Measurements from ENCODE around the gene PI4KB. TPM values are rescaled to one million over a fixed set of nuclear protein-coding genes. Genes with fewer than 3 reads are reported as not detected.
A peak's percentile ranks its signal among the peaks of the same experiment; 100 is the strongest.

PI4KB gene
- total RNA-seq, 4 donors from 2014 or later, result 68.0 to 95.9 (median 79.8) TPM

DNA sequence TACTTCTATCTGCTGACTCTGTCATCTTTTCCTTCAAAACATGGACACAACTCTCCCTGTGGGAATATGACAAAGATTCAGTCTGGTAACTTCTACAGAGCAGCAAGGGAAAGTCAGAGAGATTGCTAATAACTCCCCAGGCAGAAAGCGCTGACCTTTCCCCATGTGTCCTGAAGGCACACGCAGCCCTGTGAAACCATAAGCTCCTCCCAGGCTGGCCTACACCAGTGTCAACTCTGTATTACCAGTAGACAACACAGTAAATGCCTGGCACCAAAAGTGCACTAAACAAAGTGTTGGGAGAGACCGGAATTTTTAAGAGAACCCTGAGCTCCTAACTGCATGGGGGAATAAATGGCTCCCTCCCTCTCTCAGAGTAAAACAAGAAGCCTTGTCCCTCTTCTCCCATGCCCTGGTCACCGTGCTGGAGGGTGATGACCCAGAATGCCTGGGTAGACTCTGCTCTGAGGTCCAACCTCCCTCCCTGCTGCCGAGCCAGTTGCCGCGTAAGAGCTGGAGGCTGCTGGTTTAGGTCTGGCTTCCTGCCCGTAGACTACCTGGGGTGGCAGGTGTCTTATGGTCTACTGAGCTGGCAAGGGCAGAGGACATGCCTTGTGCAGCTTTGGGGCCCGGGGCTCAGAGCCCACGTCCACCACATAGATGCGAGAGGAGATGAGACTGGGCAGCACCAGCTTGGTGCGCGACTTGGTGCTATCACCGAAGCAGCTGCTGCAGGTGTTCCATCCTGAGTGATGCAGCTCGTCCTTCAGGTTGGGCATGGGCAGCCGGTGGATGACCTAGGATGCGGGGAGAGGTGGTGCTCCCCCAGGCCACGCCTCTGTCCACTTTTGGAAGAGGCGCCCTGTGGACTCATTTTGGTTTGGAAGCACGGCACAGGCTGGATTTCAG, 41.4 kb upstream of the PI4KB start:
- TF ChIP-seq, protein P1, sequence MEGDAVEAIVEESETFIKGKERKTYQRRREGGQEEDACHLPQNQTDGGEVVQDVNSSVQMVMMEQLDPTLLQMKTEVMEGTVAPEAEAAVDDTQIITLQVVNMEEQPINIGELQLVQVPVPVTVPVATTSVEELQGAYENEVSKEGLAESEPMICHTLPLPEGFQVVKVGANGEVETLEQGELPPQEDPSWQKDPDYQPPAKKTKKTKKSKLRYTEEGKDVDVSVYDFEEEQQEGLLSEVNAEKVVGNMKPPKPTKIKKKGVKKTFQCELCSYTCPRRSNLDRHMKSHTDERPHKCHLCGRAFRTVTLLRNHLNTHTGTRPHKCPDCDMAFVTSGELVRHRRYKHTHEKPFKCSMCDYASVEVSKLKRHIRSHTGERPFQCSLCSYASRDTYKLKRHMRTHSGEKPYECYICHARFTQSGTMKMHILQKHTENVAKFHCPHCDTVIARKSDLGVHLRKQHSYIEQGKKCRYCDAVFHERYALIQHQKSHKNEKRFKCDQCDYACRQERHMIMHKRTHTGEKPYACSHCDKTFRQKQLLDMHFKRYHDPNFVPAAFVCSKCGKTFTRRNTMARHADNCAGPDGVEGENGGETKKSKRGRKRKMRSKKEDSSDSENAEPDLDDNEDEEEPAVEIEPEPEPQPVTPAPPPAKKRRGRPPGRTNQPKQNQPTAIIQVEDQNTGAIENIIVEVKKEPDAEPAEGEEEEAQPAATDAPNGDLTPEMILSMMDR (IDR thresholded peaks at IDR 0.05), result no peak
- TF ChIP-seq POLR2A (IDR thresholded peaks at IDR 0.05), result peak; percentile 9
- TF ChIP-seq POLR2AphosphoS5 (IDR thresholded peaks at IDR 0.05), result peak in 1 of 3 donors; percentile 48
- Histone ChIP-seq H3K36me3 (peaks cover 0 to 39% (median 17%) of the 10 kb centered on the region in 4 donors), H3K27me3 (no peaks in the 10 kb centered on the region), H3K4me3 (peak overlapping the region in 2 of 4 donors; percentile 36 to 63), H3K4me1 (peaks cover 13 to 59% (median 42%) of the 10 kb centered on the region in 4 donors), H3K27ac (peak overlapping the region in 3 of 4 donors; percentile 84 to 92 (median 85)), H3K9me3 (no peaks in the 10 kb centered on the region)
- intact Hi-C loops (cut with DNase I; ENCODE audit: low total_unique reads), result no loop called here
- DNase-seq, result peak; percentile 49
- in situ Hi-C loops (cut with MboI; ENCODE audit: low pct_ligation_motif_present in 1 of 4, low pct_unique_long_range_greater_than_20kb in 1 of 4, low sequenced_read_pairs in 3 of 4), result no loop called here
- WGBS, 2 donors (ENCODE audit: low coverage in 1 of 2), result 65% methylated on average over 18 of the region's 20 CpGs; no CpG with 5 or more reads in 1 of the 2 donors

DNA sequence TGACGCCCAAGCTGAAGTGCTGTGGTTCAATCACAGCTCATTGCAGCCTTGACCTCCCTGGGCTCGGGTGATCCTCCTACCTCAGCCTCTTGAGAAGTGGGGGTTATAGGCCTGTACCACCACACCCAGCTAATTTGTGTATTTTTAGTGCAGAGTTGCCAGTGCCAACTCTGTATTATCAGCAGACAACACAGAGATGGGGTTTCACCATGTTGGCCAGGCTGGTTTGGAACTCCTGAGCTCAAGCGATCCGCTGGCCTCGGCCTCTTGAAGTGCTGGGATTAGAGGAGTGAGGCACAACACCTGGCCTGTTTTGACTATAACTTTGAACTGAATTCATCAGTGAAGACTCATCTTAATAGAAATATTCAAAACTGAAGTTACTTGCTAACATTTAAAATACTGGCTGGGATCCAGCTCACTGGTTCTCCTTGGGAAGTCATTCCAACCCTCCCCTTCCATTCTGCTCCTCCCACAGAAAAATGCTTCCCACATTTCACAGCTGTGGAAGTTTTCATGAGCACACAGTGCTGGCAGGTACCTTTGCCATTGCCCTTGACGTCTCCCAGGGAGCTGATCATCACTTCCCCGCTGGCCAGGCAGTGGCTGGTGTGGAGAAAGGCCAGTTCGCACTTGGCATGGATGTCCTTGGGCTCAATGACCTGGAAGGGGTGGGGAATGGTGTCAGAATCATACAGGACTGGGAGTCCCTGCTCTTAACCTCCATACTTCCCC, 40.6 kb upstream of the PI4KB start:
- WGBS, 2 donors (ENCODE audit: low coverage in 1 of 2), result 80% methylated on average over 8 of the region's 8 CpGs; no CpG with 5 or more reads in 1 of the 2 donors
- in situ Hi-C loops (cut with MboI; ENCODE audit: low pct_ligation_motif_present in 1 of 4, low pct_unique_long_range_greater_than_20kb in 1 of 4, low sequenced_read_pairs in 3 of 4) (no loop called here), intact Hi-C loops (cut with DNase I; ENCODE audit: low total_unique reads) (no loop called here)
- Histone ChIP-seq H3K4me1 (peaks cover 8 to 51% (median 34%) of the 10 kb centered on the region in 4 donors), H3K27ac (peak overlapping the region in 3 of 4 donors; percentile 3 to 92 (median 84)), H3K27me3 (no peaks in the 10 kb centered on the region), H3K36me3 (peaks cover 0 to 39% (median 17%) of the 10 kb centered on the region in 4 donors), H3K4me3 (peak overlapping the region in 1 of 4 donors; percentile 15), H3K9me3 (no peaks in the 10 kb centered on the region)
- TF ChIP-seq, protein P1 (IDR thresholded peaks at IDR 0.05), result no peak
- peak in 1 of 3 donors; percentile 11 for TF ChIP-seq POLR2AphosphoS5 (IDR thresholded peaks at IDR 0.05)
- no peak for DNase-seq

DNA sequence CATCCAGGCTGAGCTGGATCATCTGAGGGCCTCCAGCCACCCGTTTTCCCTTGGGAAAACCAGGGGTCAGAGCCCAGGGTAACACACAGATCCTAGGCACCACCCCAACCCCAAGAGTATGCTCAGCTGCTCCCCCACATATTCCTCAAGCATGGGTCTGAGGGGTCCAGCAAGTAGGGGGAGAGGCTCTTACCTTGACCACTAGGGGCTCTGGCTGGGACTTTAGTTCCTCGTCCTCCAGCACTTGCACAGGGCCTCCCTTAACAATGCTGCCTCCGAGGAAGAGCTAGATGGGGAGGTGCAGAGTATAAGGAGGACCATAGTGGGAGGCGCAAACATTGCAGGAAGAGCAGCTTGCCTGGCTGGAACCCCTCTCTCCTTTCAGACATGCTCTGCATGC, 37.8 kb upstream of the PI4KB start:
- Histone ChIP-seq H3K4me3 (no peak overlapping the region), H3K36me3 (peaks cover 0 to 39% (median 17%) of the 10 kb centered on the region in 4 donors), H3K27me3 (no peaks in the 10 kb centered on the region), H3K4me1 (peaks cover 8 to 25% (median 13%) of the 10 kb centered on the region in 4 donors), H3K27ac (no peak overlapping the region), H3K9me3 (no peaks in the 10 kb centered on the region)
- intact Hi-C loops (cut with DNase I; ENCODE audit: low total_unique reads), result no loop called here
- DNase-seq, result no peak
- in situ Hi-C loops (cut with MboI; ENCODE audit: low pct_ligation_motif_present in 1 of 4, low pct_unique_long_range_greater_than_20kb in 1 of 4, low sequenced_read_pairs in 3 of 4), result no loop called here
- peak in 1 of 3 donors; percentile 46 for TF ChIP-seq POLR2AphosphoS5 (IDR thresholded peaks at IDR 0.05)
- TF ChIP-seq, protein P1 (IDR thresholded peaks at IDR 0.05), result no peak
- no peak for TF ChIP-seq EP300 (IDR thresholded peaks at IDR 0.05; ENCODE audit: low read depth)
- WGBS, 2 donors (ENCODE audit: low coverage in 1 of 2), result 80 to 83% methylated on average over 1 to 4 of the region's 4 CpGs

Data from transverse colon (tissue), 4 donors.